Activated CD8-positive, alpha-beta T cell treated with anti-CD3 and anti-CD28 coated beads, Interleukin-2, amount 10 ng/mL, durations not matched to agents 7 days and 5 days (primary cell): ENCODE data around the gene INSM1. TPM values are rescaled to one million over a fixed set of nuclear protein-coding genes. Genes with fewer than 3 reads are reported as not detected.

Source experiments
- ATAC-seq: fragments of 150-1000 bp; cut with Tn5 transposase; one replicate; pipeline ENCODE4 v1.10.0; 2021; ENCODE audit warnings: moderate library complexity
- CTCF ChIA-PET: fragments of 350-600 bp; sonication (Branson Sonifier 250); formaldehyde crosslinking; loops from one replicate; lab custom pipeline; 2021; ENCODE audit warnings: antibody characterized with exemption; lab: Charles Lee
- POLR2A ChIA-PET: fragments of 350-600 bp; sonication (Branson Sonifier 250); formaldehyde crosslinking; loops from one replicate; lab custom pipeline; 2021; ENCODE audit warnings: antibody characterized with exemption; lab: Charles Lee
- DNase-seq: peaks from one replicate; pipeline ENCODE4 v3.0.0-alpha.2; 2020
- H3K27ac Mint-ChIP-seq: one replicate; pipeline ENCODE4 v1.8.0; 2021; ENCODE audit warnings: mild to moderate bottlenecking, mixed read lengths
- H3K27me3 Mint-ChIP-seq: one replicate; pipeline ENCODE4 v1.8.0; 2021; ENCODE audit warnings: low read depth, mixed read lengths
- H3K36me3 Mint-ChIP-seq: one replicate; pipeline ENCODE4 v1.8.0; 2021; ENCODE audit warnings: low read depth, mixed read lengths
- H3K4me1 Mint-ChIP-seq: one replicate; pipeline ENCODE4 v1.8.0; 2021; ENCODE audit warnings: low read depth, mixed read lengths
- H3K4me3 Mint-ChIP-seq: one replicate; pipeline ENCODE4 v1.8.0; 2021; ENCODE audit warnings: mild to moderate bottlenecking, mixed read lengths
- H3K9me3 Mint-ChIP-seq: one replicate; pipeline ENCODE4 v1.8.0; 2022; ENCODE audit warnings: mixed read lengths; ENCODE audit not compliant: insufficient read depth
- total RNA-seq, 2 experiments: library from RNA; stranded (reverse); gene quantifications; one replicate each; pipeline ENCODE4 v1.2.3, GENCODE V29; 2021

Gene INSM1
- total RNA-seq, 2 experiments from 2014 or later = not detected

DNA sequence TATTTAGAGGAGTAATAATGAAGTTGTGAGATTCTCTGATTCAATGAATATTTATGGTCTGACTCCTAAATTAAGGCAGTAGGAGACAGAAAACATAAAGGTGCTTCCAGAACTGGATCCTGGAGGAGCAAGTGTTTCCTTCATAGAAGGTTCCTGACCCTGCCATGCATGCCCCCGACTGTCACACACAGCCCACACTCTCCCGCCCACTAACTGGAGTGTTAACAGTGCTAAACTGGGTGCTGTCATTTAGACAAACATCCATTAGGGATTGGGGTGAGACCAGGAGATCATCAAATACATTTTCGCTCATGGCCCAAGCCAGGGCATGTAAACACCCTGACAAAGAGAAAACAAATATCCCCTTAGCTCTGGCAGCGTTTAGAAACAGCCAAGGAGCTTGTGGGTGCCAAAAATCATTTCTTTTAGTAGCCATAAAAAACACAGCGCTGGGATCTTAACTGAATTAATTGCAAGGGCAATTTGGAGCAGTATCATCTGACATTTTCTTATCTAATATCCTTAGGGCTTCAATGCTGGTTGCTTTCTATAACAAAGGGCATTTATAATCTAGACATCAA, 46.8 kb downstream of the INSM1 start:
- ChIA-PET POLR2A (no interaction called here), CTCF (no interaction called here)
- no peak overlapping the region for H3K27ac Mint-ChIP-seq
- no peaks in the 10 kb centered on the region for H3K27me3 Mint-ChIP-seq
- H3K36me3 Mint-ChIP-seq = no peaks in the 10 kb centered on the region
- no peaks in the 10 kb centered on the region for H3K4me1 Mint-ChIP-seq
- H3K9me3 Mint-ChIP-seq = no peaks in the 10 kb centered on the region
- no peak for ATAC-seq
- no peak for DNase-seq
- H3K4me3 Mint-ChIP-seq = no peak overlapping the region

DNA sequence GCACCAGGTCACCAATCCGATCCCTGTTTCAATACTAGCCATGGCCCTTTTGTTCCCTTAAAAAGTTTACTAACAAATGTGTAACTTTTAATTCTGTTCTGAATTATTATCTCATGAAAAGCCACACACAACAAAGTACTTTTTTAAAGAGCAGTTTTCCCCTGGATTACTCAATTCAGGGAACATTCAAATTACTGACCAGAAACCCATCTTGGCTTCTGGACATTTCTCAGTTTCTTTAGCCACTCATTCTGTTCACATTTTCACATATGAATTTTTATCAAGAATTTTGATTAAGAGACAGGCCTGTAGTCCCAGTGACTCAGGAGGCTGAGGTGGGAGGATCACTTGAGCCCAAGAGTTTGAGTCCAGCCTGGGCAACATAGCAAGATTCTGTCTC, 47.4 kb downstream of the INSM1 start:
- H3K36me3 Mint-ChIP-seq = no peaks in the 10 kb centered on the region
- no peaks in the 10 kb centered on the region for H3K27me3 Mint-ChIP-seq
- H3K4me3 Mint-ChIP-seq = no peak overlapping the region
- ChIA-PET POLR2A (no interaction called here), CTCF (no interaction called here)
- no peak for DNase-seq
- no peak overlapping the region for H3K27ac Mint-ChIP-seq
- no peak for ATAC-seq
- H3K9me3 Mint-ChIP-seq = no peaks in the 10 kb centered on the region
- no peaks in the 10 kb centered on the region for H3K4me1 Mint-ChIP-seq

DNA sequence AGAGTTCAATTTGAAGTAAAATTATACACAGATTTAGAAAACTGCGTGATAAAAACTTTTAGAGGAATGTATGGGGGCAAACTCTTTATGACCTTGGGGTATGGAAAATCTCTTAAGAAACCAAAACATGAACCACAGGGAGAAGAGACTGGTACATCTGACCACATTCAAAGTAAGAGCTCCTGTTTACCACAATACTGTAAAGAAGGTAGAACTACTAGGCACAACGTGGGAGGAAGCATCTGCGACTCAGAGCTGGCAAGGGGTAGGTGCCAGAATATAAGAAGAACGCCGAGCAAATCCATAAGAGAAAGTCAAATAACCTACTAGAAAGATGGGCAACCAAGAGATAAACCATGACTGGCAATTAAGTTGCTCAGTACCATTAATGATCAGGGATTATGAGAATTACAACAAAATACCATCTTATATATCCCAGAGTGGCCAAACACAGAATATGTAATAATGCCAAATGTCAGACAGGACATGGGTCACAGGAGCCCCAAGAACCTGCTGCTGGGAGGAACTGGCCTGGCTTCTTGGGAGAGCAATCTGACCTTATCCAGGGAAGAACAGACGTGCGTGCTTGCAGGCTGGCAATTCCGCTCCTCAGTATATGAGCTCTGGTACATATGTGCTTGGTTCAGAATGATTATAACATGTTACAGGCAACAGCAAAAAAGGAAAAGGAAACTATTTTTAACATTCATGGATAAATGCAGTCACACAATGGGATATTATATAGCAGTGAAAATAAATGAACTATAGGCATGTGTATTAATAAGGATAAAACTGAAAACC, 50.2 kb downstream of the INSM1 start:
- ChIA-PET POLR2A (no interaction called here), CTCF (no interaction called here)
- Mint-ChIP-seq H3K27me3 (no peaks in the 10 kb centered on the region), H3K4me1 (no peaks in the 10 kb centered on the region), H3K9me3 (no peaks in the 10 kb centered on the region), H3K4me3 (no peak overlapping the region), H3K36me3 (no peaks in the 10 kb centered on the region), H3K27ac (no peak overlapping the region)
- DNase-seq = no peak
- no peak for ATAC-seq
